ENCODE measurements around the gene TLDC2.

- TF ChIP-seq, protein P1, sequence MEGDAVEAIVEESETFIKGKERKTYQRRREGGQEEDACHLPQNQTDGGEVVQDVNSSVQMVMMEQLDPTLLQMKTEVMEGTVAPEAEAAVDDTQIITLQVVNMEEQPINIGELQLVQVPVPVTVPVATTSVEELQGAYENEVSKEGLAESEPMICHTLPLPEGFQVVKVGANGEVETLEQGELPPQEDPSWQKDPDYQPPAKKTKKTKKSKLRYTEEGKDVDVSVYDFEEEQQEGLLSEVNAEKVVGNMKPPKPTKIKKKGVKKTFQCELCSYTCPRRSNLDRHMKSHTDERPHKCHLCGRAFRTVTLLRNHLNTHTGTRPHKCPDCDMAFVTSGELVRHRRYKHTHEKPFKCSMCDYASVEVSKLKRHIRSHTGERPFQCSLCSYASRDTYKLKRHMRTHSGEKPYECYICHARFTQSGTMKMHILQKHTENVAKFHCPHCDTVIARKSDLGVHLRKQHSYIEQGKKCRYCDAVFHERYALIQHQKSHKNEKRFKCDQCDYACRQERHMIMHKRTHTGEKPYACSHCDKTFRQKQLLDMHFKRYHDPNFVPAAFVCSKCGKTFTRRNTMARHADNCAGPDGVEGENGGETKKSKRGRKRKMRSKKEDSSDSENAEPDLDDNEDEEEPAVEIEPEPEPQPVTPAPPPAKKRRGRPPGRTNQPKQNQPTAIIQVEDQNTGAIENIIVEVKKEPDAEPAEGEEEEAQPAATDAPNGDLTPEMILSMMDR (IDR thresholded peaks at IDR 0.05), result no peak
- no peak for TF ChIP-seq ZFX (IDR thresholded peaks at IDR 0.05; ENCODE audit: borderline replicate concordance)
These were observed 60.4 kb downstream of the TLDC2 start for GRCh38 chr20:36936341-36936740.
